ENCODE results near the gene KCNQ1. TPM values are rescaled to one million over a fixed set of nuclear protein-coding genes. Genes with fewer than 3 reads are reported as not detected.
A peak's percentile ranks its signal among the peaks of the same experiment; 100 is the strongest.

Gene KCNQ1
- total RNA-seq, 3 donors from 2014 or later: 3.6 to 6.2 (median 5.1) TPM

- no peak for DNase-seq (ENCODE audit: low spot score in 2 of 2)
- TF ChIP-seq POLR2A (IDR thresholded peaks at IDR 0.05) (no peak), POLR2AphosphoS5 (IDR thresholded peaks at IDR 0.05) (no peak)
- Histone ChIP-seq H3K36me3 (no peaks in the 10 kb centered on the region), H3K4me1 (peaks cover 0 to 3% of the 10 kb centered on the region in 2 donors), H3K27ac (no peak overlapping the region), H3K9me3 (no peaks in the 10 kb centered on the region), H3K27me3 (peaks cover 0 to 4% of the 10 kb centered on the region in 2 donors), H3K4me3 (no peak overlapping the region)
- intact Hi-C loops (cut with DNase I; ENCODE audit: low total_unique reads): loop anchor here (5.0 kb wide), 1 partner anchor 107 kb away; no protein-coding TSS in a partner anchor
These were observed 19.3 kb upstream of the KCNQ1 start for GRCh38 chr11:2425506-2425905.

GRCh38 chr11:2426221-2426620 lies 18.6 kb upstream of the KCNQ1 start:
- peaks cover 0 to 4% of the 10 kb centered on the region in 2 donors for H3K27me3 ChIP-seq
- intact Hi-C loops (cut with DNase I; ENCODE audit: low total_unique reads): loop anchor here (5.0 kb wide), 1 partner anchor 106 kb away; no protein-coding TSS in a partner anchor
- no peaks in the 10 kb centered on the region for H3K9me3 ChIP-seq
- H3K27ac ChIP-seq: no peak overlapping the region
- TF ChIP-seq POLR2AphosphoS5 (IDR thresholded peaks at IDR 0.05) (no peak), POLR2A (IDR thresholded peaks at IDR 0.05) (no peak), CTCF (IDR thresholded peaks at IDR 0.05) (no peak)
- H3K4me3 ChIP-seq: no peak overlapping the region
- no peak for DNase-seq (ENCODE audit: low spot score in 2 of 2)
- H3K36me3 ChIP-seq: no peaks in the 10 kb centered on the region
- H3K4me1 ChIP-seq: no peaks in the 10 kb centered on the region

- Histone ChIP-seq H3K9me3 (no peaks in the 10 kb centered on the region), H3K4me1 (no peaks in the 10 kb centered on the region), H3K27me3 (peaks cover 0 to 4% of the 10 kb centered on the region in 2 donors), H3K27ac (no peak overlapping the region), H3K36me3 (no peaks in the 10 kb centered on the region), H3K4me3 (no peak overlapping the region)
- intact Hi-C loops (cut with DNase I; ENCODE audit: low total_unique reads): loop anchor here (5.0 kb wide), 1 partner anchor 105 kb away; no protein-coding TSS in a partner anchor
- TF ChIP-seq CTCF (IDR thresholded peaks at IDR 0.05): no peak
- TF ChIP-seq POLR2AphosphoS5 (IDR thresholded peaks at IDR 0.05): no peak
- TF ChIP-seq POLR2A (IDR thresholded peaks at IDR 0.05): no peak
- DNase-seq (ENCODE audit: low spot score in 2 of 2): no peak
These were observed 17.8 kb upstream of the KCNQ1 start for GRCh38 chr11:2426826-2427521.

GRCh38 chr11:2427721-2428321 lies 17.0 kb upstream of the KCNQ1 start:
- no peaks in the 10 kb centered on the region for H3K36me3 ChIP-seq
- H3K4me1 ChIP-seq: no peaks in the 10 kb centered on the region
- no peak overlapping the region for H3K27ac ChIP-seq
- H3K4me3 ChIP-seq: no peak overlapping the region
- TF ChIP-seq POLR2A (IDR thresholded peaks at IDR 0.05) (no peak), POLR2AphosphoS5 (IDR thresholded peaks at IDR 0.05) (no peak), CTCF (IDR thresholded peaks at IDR 0.05) (no peak)
- DNase-seq (ENCODE audit: low spot score in 2 of 2): no peak
- H3K9me3 ChIP-seq: no peaks in the 10 kb centered on the region
- intact Hi-C loops (cut with DNase I; ENCODE audit: low total_unique reads): loop anchor here (5.0 kb wide), 1 partner anchor 104 kb away; no protein-coding TSS in a partner anchor
- no peaks in the 10 kb centered on the region for H3K27me3 ChIP-seq

DNA sequence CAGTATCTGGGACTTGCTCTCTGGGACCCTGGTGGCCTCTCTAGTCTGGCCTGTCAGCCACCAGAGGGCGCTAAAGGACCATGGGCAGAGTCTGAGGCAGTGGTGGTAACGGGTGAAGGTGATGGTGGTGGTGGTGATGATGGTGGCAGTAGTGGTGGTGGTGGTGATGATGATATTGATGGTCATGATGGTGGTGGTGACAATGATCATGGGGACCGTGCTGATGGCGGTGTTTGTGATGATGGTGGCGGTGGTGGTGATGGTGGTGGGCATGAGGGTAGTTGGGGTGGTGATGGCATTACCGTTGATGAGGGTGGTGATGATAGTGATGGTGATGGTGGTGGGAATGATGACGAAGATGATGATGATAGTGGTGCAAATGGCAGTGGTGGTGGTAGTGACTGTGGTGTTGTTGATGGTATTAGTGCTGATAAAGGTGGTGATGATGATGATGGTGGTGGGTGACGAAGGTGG lies 16.4 kb upstream of the KCNQ1 start:
- peak; percentile 70 to 75 for DNase-seq (ENCODE audit: low spot score in 2 of 2)
- Histone ChIP-seq H3K4me3 (no peak overlapping the region), H3K27ac (no peak overlapping the region), H3K27me3 (no peaks in the 10 kb centered on the region), H3K36me3 (no peaks in the 10 kb centered on the region), H3K9me3 (no peaks in the 10 kb centered on the region), H3K4me1 (no peaks in the 10 kb centered on the region)
- intact Hi-C loops (cut with DNase I; ENCODE audit: low total_unique reads): loop anchor here (5.0 kb wide), 1 partner anchor 104 kb away; no protein-coding TSS in a partner anchor
- TF ChIP-seq CTCF (IDR thresholded peaks at IDR 0.05): peak; percentile 62 to 98 (median 82)
- no peak for TF ChIP-seq POLR2AphosphoS5 (IDR thresholded peaks at IDR 0.05)
- TF ChIP-seq POLR2A (IDR thresholded peaks at IDR 0.05): no peak
